Stimulated activated naive CD8-positive, alpha-beta T cell treated with anti-CD3 and anti-CD28 coated beads, Interleukin-15, amount 100 ng/mL, for 72 hours (primary cell): Measurements from ENCODE around the gene IFNGR1.
A peak's percentile ranks its signal among the peaks of the same experiment; 100 is the strongest.

ENCODE experiments used
- ATAC-seq: fragments of 150-1000 bp; cut with Tn5 transposase; 2 replicates; pipeline ENCODE4 v1.10.0; 2021; ENCODE audit warnings: mild to moderate bottlenecking, moderate library complexity
- DNase-seq, 2 donors: peaks; one replicate each; pipeline ENCODE4 v3.0.0; 2021 to 2022
- H3K27ac Mint-ChIP-seq, 2 donors: one replicate each; pipeline ENCODE4 v1.8.0; 2022; ENCODE audit warnings: mild to moderate bottlenecking in 2 of 2, mixed read lengths in 2 of 2, moderate library complexity in 2 of 2
- H3K27me3 Mint-ChIP-seq: one replicate; pipeline ENCODE4 v1.8.0; 2022; ENCODE audit warnings: mixed read lengths
- H3K4me1 Mint-ChIP-seq: one replicate; pipeline ENCODE4 v1.8.0; 2022; ENCODE audit warnings: mild to moderate bottlenecking, mixed read lengths
- H3K4me3 Mint-ChIP-seq, 2 donors: one replicate each; pipeline ENCODE4 v1.8.0; 2022; ENCODE audit warnings: mild to moderate bottlenecking in 2 of 2, mixed read lengths in 2 of 2, moderate library complexity in 1 of 2
- H3K9me3 Mint-ChIP-seq, 2 donors: one replicate each; pipeline ENCODE4 v1.8.0; 2022; ENCODE audit warnings: mixed read lengths in 2 of 2

IFNGR1 gene

DNA sequence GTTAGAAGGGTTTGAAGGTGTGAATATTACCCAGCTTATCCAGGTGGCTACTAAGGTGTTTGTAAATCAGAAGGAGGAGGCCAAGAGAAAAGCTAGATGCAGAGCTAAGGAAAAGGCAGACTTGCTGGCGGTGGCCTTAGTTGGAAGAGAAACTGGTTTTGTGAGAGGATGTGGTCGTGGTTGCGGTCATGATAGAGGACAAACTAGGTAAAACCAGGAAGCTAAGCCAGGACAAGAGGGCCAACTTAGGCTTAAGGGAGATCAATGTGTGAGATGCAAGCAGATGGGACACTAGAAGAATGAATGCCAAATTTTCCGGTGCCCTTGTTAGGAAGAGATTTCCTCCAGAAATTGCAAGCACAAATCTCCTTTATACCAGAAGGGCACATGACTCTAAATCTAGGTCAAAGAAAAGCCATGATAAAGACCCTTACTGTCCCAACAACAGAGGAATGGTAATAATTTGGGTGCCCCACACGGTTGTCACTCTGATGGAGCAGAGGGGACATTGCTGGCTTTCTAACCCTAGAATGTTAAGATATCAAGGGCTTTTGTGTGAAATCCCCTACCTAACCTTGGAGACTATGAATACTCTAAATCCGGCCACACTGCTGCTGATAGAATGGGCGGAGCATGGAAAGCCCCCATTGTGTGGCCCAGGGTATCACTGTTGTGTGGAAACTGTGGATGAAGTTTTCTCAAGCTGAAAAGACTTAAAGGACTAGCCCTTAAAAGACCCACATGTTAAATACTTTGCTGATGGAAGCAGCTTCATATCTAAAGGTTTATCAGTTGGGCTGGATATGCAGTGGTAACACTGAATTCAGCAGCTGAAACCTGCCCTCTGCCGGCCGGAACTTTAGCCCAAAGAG is 53.6 kb downstream of the IFNGR1 start:
- H3K27me3 Mint-ChIP-seq = peaks cover 46% of the 10 kb centered on the region
- ATAC-seq = peak; percentile 66

GRCh38 chr6:137163732-137164318 is 55.4 kb downstream of the IFNGR1 start:
- H3K27ac Mint-ChIP-seq = no peak overlapping the region
- no peak overlapping the region for H3K4me3 Mint-ChIP-seq
- peaks cover 50% of the 10 kb centered on the region for H3K27me3 Mint-ChIP-seq
- peaks cover 22% of the 10 kb centered on the region in 2 donors for H3K9me3 Mint-ChIP-seq
- ATAC-seq (no peak), DNase-seq (no peak)
- peaks cover 23% of the 10 kb centered on the region for H3K4me1 Mint-ChIP-seq

More for the DNA sequence above, 53.6 kb downstream of the IFNGR1 start:
- peaks cover 23% of the 10 kb centered on the region for H3K4me1 Mint-ChIP-seq
- peak overlapping the region; percentile 38 to 64 for H3K27ac Mint-ChIP-seq
- peak in 1 of 2 donors; percentile 51 for DNase-seq
- peaks cover 30 to 33% of the 10 kb centered on the region in 2 donors for H3K9me3 Mint-ChIP-seq
- peak overlapping the region; percentile 27 to 65 for H3K4me3 Mint-ChIP-seq

DNA sequence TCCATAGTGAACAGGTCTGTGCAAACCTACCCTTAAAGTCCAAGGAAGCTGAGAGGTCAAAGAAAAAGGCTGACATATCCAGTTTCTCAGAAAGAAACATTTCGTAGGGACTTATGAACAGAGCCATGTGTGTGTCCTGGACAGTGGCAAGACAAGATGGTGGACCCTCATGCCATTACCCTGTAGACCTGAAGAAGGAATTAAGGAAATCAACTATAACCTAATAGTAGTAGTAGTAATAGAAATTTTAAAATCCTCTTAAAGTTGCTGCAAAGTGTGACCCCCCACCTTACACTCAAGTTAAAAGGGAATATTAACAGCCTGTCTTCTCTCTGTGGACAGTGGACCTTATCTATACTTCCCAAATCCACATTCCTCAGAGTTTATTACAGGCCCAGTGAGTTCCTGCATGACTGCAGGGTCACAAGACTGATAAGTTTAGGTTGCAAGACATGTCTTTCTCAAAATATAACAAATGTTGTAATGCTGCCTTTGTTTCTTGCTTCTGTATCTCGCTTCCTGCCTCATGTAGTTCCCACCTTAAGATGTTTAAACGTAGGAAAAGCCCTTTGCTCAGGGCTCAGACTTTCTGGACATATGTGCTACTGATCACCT is 56.4 kb downstream of the IFNGR1 start:
- Mint-ChIP-seq H3K9me3 (peaks cover 22% of the 10 kb centered on the region in 2 donors), H3K4me3 (no peak overlapping the region), H3K27me3 (peaks cover 60% of the 10 kb centered on the region), H3K27ac (no peak overlapping the region), H3K4me1 (peaks cover 23% of the 10 kb centered on the region)
- ATAC-seq (no peak), DNase-seq (no peak)

- no peak for ATAC-seq
- Mint-ChIP-seq H3K27me3 (peaks cover 68% of the 10 kb centered on the region), H3K4me1 (peaks cover 26% of the 10 kb centered on the region), H3K4me3 (no peak overlapping the region), H3K9me3 (peaks cover 22% of the 10 kb centered on the region in 2 donors), H3K27ac (no peak overlapping the region)
- no peak for DNase-seq
Observed at GRCh38 chr6:137161949-137162348, 57.2 kb downstream of the IFNGR1 start.

- H3K27me3 Mint-ChIP-seq = peaks cover 74% of the 10 kb centered on the region
- no peak for ATAC-seq
- H3K27ac Mint-ChIP-seq = no peak overlapping the region
- peaks cover 22% of the 10 kb centered on the region in 2 donors for H3K9me3 Mint-ChIP-seq
- no peak for DNase-seq
- H3K4me1 Mint-ChIP-seq = peaks cover 30% of the 10 kb centered on the region
- H3K4me3 Mint-ChIP-seq = no peak overlapping the region
Observed at GRCh38 chr6:137160763-137161162, 58.4 kb downstream of the IFNGR1 start.

GRCh38 chr6:137159912-137160311 is 59.3 kb downstream of the IFNGR1 start:
- H3K4me1 Mint-ChIP-seq = peaks cover 27% of the 10 kb centered on the region
- no peak for DNase-seq

GRCh38 chr6:137157601-137158000 is 61.6 kb downstream of the IFNGR1 start:
- Mint-ChIP-seq H3K9me3 (peaks cover 0 to 5% of the 10 kb centered on the region in 2 donors), H3K4me1 (peaks cover 20% of the 10 kb centered on the region), H3K4me3 (no peak overlapping the region), H3K27me3 (peaks cover 62% of the 10 kb centered on the region), H3K27ac (no peak overlapping the region)
- no peak for ATAC-seq
- DNase-seq = no peak

More at GRCh38 chr6:137159912-137160311, 59.3 kb downstream of the IFNGR1 start:
- Mint-ChIP-seq H3K4me3 (no peak overlapping the region), H3K27me3 (peaks cover 70% of the 10 kb centered on the region), H3K9me3 (peaks cover 19 to 22% of the 10 kb centered on the region in 2 donors), H3K27ac (no peak overlapping the region)
- no peak for ATAC-seq

GRCh38 chr6:137156650-137157049 is 62.5 kb downstream of the IFNGR1 start:
- peaks cover 53% of the 10 kb centered on the region for H3K27me3 Mint-ChIP-seq
- DNase-seq (no peak), ATAC-seq (no peak)
- peak overlapping the region in 1 of 2 donors; percentile 12 for H3K4me3 Mint-ChIP-seq
- H3K4me1 Mint-ChIP-seq = peaks cover 20% of the 10 kb centered on the region
- H3K27ac Mint-ChIP-seq = peak overlapping the region in 1 of 2 donors; percentile 59
- no peaks in the 10 kb centered on the region for H3K9me3 Mint-ChIP-seq

GRCh38 chr6:137155830-137156229 is 63.4 kb downstream of the IFNGR1 start:
- peaks cover 45% of the 10 kb centered on the region for H3K27me3 Mint-ChIP-seq
- H3K4me1 Mint-ChIP-seq = peaks cover 20% of the 10 kb centered on the region
- peak overlapping the region; percentile 42 to 92 for H3K27ac Mint-ChIP-seq
- peak; percentile 42 to 64 for DNase-seq
- peak overlapping the region; percentile 48 to 49 for H3K4me3 Mint-ChIP-seq
- ATAC-seq = peak; percentile 97
- H3K9me3 Mint-ChIP-seq = no peaks in the 10 kb centered on the region

DNA sequence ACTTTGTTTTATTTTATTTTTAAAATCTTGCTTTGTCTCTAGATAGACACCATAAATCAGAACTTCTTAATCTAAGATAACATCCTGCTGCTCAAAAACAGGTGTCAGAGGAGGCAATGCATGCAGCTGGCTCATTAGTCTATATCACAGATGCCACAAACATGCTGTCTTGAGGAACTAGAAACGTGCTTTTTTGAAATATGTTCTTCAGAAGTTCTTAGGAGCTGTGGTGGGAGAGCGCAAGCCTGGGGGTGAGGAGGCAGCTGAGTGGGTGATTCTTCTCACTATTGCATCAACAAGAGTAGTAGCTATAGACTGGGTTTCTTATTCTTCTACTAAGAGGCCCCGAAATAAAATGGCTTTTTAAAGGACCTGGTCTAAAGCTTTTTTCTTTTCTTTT is 69.1 kb downstream of the IFNGR1 start:
- H3K27me3 Mint-ChIP-seq = peaks cover 18% of the 10 kb centered on the region
- no peak for ATAC-seq

DNA sequence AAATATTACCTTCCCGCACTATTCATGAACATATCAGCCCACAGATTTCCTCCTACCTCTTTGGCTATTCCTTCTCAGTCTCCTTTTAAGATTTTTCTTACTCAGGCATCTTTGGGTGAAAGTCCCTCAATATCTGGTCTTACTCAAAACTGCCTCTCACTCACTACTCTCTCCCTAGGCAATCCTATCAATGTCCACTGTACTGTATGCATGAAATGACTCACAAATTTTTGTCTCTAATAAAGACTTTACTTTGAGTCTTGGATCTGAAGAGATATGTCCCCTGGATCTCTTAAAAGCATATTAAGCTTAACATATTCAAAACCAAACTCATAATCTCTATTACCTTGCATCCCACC is 70.2 kb downstream of the IFNGR1 start:
- DNase-seq (no peak), ATAC-seq (no peak)
- Mint-ChIP-seq H3K4me1 (no peaks in the 10 kb centered on the region), H3K27me3 (peaks cover 18% of the 10 kb centered on the region), H3K4me3 (no peak overlapping the region), H3K9me3 (no peaks in the 10 kb centered on the region), H3K27ac (no peak overlapping the region)

More for the DNA sequence above, 69.1 kb downstream of the IFNGR1 start:
- H3K4me1 Mint-ChIP-seq = no peaks in the 10 kb centered on the region
- no peak for DNase-seq
- no peaks in the 10 kb centered on the region for H3K9me3 Mint-ChIP-seq
- no peak overlapping the region for H3K27ac Mint-ChIP-seq
- no peak overlapping the region for H3K4me3 Mint-ChIP-seq

GRCh38 chr6:137148306-137149034 is 70.7 kb downstream of the IFNGR1 start:
- H3K4me1 Mint-ChIP-seq = no peaks in the 10 kb centered on the region
- DNase-seq = no peak
- H3K27me3 Mint-ChIP-seq = peaks cover 18% of the 10 kb centered on the region
- H3K4me3 Mint-ChIP-seq = no peak overlapping the region
- H3K9me3 Mint-ChIP-seq = no peaks in the 10 kb centered on the region
- no peak overlapping the region for H3K27ac Mint-ChIP-seq
- ATAC-seq = no peak
